K562 (cell line): ENCODE data around the gene GSDME. TPM values are rescaled to one million over a fixed set of nuclear protein-coding genes. Genes with fewer than 3 reads are reported as not detected.

ENCODE experiments used
- ATAC-seq: fragments of 200-7000 bp; cut with Tn5 transposase; 3 replicates; pipeline ENCODE4 v1.9.1; 2020; ENCODE audit warnings: moderate library complexity
- BruUV-seq: library from RNA; stranded (reverse); fragments of 400-500 nt; replicated peaks from 2 replicates; lab custom pipeline; 2021; lab: Mats Ljungman, UMichigan
- CTCF ChIA-PET: fragments of 300-600 bp; formaldehyde crosslinking; extraction: SDS; loops from one replicate; lab custom pipeline; 2021; ENCODE audit warnings: low intra/inter-chr PET ratio; lab: Yijun Ruan, JAX
- POLR2A ChIA-PET: fragments of 300-600, 350-650 bp; sonication (Branson Sonifier 250); formaldehyde crosslinking; extraction: SDS; loops from one replicate; lab custom pipeline; 2021; ENCODE audit warnings: antibody characterized with exemption, inconsistent platforms; lab: Yijun Ruan, JAX
- DNase-seq, 4 experiments: peaks; one replicate each; pipeline versions ENCODE4 v3.0.0 to v3.0.0-alpha.2; 2011 to 2018; ENCODE audit warnings: low spot score in 3 of 4, mixed read lengths in 3 of 4; ENCODE audit errors: extremely low read depth in 1 of 4
- FAIRE-seq: peaks from 2 replicates; lab custom pipeline; 2011; peaks lifted over from hg19 to GRCh38; lab: Jason Lieb, UNC
- H2AFZ ChIP-seq: 2 replicates; pipeline ENCODE4 v1.6.0; 2011; ENCODE audit warnings: low read depth, low read length, control low read depth, inconsistent platforms
- H3K27ac ChIP-seq: fragments of 200-600 bp; 3 replicates; pipeline ENCODE4 v1.8.0; 2011; ENCODE audit warnings: low read depth, mild to moderate bottlenecking, control low read depth, inconsistent platforms, low read length, moderate library complexity, mixed read lengths; ENCODE audit errors: extremely low read depth
- H3K27me3 ChIP-seq, 2 experiments: fragments of 300-600 bp in 1 of 2; 2 replicates in 1 of 2; 3 replicates in 1 of 2; pipeline versions ENCODE4 v1.6.0 to v1.8.0; 2011; ENCODE audit warnings: inconsistent platforms in 2 of 2, low read length in 2 of 2, mild to moderate bottlenecking in 1 of 2, mixed read lengths in 1 of 2, moderate library complexity in 1 of 2; ENCODE audit not compliant: control insufficient read depth in 2 of 2, insufficient read depth in 2 of 2
- H3K36me3 ChIP-seq: fragments of 300-600 bp; 3 replicates; pipeline ENCODE4 v1.8.0; 2011; ENCODE audit warnings: mild to moderate bottlenecking, low read length, inconsistent platforms; ENCODE audit not compliant: control insufficient read depth, insufficient read depth
- H3K4me1 ChIP-seq, 2 experiments: fragments of 200-600 bp in 1 of 2; replicated peaks in 1 of 2; 2 replicates in 1 of 2; 3 replicates in 1 of 2; pipeline versions ENCODE4 v1.5.1 to v1.8.0; 2011; ENCODE audit warnings: inconsistent platforms in 2 of 2, low read length in 2 of 2, mild to moderate bottlenecking in 1 of 2, mixed read lengths in 1 of 2, moderate library complexity in 1 of 2; ENCODE audit not compliant: control insufficient read depth in 2 of 2, insufficient read depth in 2 of 2
- H3K4me2 ChIP-seq: 2 replicates; pipeline ENCODE4 v1.6.1; 2011; ENCODE audit warnings: low read length, control low read depth, inconsistent platforms, mixed read lengths; ENCODE audit not compliant: insufficient read depth
- H3K4me3 ChIP-seq: fragments of 200-600 bp; sonication (generic), shearing (Covaris generic); 2 replicates; pipeline ENCODE4 v1.5.1; 2016; ENCODE audit warnings: control low read depth, inconsistent platforms
- H3K79me2 ChIP-seq: fragments of 200-600 bp; 3 replicates; pipeline ENCODE4 v1.8.0; 2011; ENCODE audit warnings: low read length, inconsistent platforms; ENCODE audit not compliant: control insufficient read depth, insufficient read depth
- H3K9ac ChIP-seq, 2 experiments: 2 replicates each; pipeline versions ENCODE4 v1.6.0 to v1.6.1; 2011; ENCODE audit warnings: low read depth in 2 of 2, low read length in 2 of 2, control low read depth in 1 of 2, inconsistent platforms in 1 of 2, mild to moderate bottlenecking in 1 of 2, mixed read lengths in 1 of 2; ENCODE audit not compliant: insufficient read depth in 1 of 2
- H3K9me1 ChIP-seq: one replicate; pipeline ENCODE4 v1.6.0; 2011; ENCODE audit warnings: inconsistent platforms, mild to moderate bottlenecking, low read length, moderate library complexity; ENCODE audit not compliant: control insufficient read depth, insufficient read depth
- H3K9me3 ChIP-seq: replicated peaks from 2 replicates; pipeline ENCODE4 v1.5.1; 2011; ENCODE audit warnings: low read depth, low read length, inconsistent platforms; ENCODE audit not compliant: control insufficient read depth, insufficient read depth
- H4K20me1 ChIP-seq: replicated peaks from 2 replicates; pipeline ENCODE4 v1.6.1; 2011; ENCODE audit warnings: low read length, inconsistent platforms, mixed read lengths; ENCODE audit not compliant: control insufficient read depth, insufficient read depth
- ARHGAP35 ChIP-seq: fragments of 450-650 bp; IDR thresholded peaks from 2 replicates; pipeline ENCODE4 v1.6.1; 2018; ENCODE audit not compliant: partially characterized antibody
- CTBP1 ChIP-seq: fragments of 450-650 bp; IDR thresholded peaks from 2 replicates; pipeline ENCODE4 v1.6.1; 2016; ENCODE audit warnings: borderline replicate concordance
- GTF2E2 ChIP-seq: fragments of 200-800 bp; sonication (Bioruptor generic); IDR thresholded peaks from 2 replicates; pipeline ENCODE4 v1.6.1; 2016; ENCODE audit warnings: missing genetic modification characterization, missing compliant biosample characterization
- MCM3 ChIP-seq: fragments of 450-650 bp; IDR thresholded peaks from 2 replicates; pipeline ENCODE4 v1.6.1; 2016
- SMAD4 ChIP-seq: fragments of 250-450 bp; sonication (Bioruptor Pico); conservative IDR thresholded peaks from 2 replicates; pipeline ENCODE4 v1.8.0; 2021; ENCODE audit warnings: inconsistent platforms, mild to moderate bottlenecking, moderate library complexity
- SMARCA5 ChIP-seq: fragments of 450-650 bp; IDR thresholded peaks from 2 replicates; pipeline ENCODE4 v1.6.1; 2016
- SNRNP70 ChIP-seq: fragments of 200-400 bp; formaldehyde crosslinking; optimal IDR thresholded peaks from 2 replicates; pipeline ENCODE3; 2017; ENCODE audit warnings: low read depth, low read length
- SUPT5H ChIP-seq: fragments of 450-650 bp; IDR thresholded peaks from 2 replicates; pipeline ENCODE4 v1.6.1; 2016
- TCF3 ChIP-seq: sonication (generic); formaldehyde crosslinking; IDR thresholded peaks from 2 replicates; pipeline ENCODE4 v1.4.0; 2020; ENCODE audit warnings: mild to moderate bottlenecking, missing genetic modification reagents
- ZNF347 ChIP-seq: fragments of 450-650 bp; formaldehyde crosslinking; IDR thresholded peaks from 2 replicates; pipeline ENCODE4 v1.4.0; 2020; ENCODE audit warnings: low read depth, mild to moderate bottlenecking, moderate library complexity
- ZNF395 ChIP-seq: fragments of 200-800 bp; sonication (Bioruptor generic); IDR thresholded peaks from 2 replicates; pipeline ENCODE4 v1.6.1; 2017; ENCODE audit warnings: missing genetic modification characterization, missing compliant biosample characterization
- ZNF589 ChIP-seq: fragments of 200-800 bp; sonication (Bioruptor generic); IDR thresholded peaks from 2 replicates; pipeline ENCODE4 v1.6.1; 2016; ENCODE audit warnings: low read depth, missing genetic modification characterization, missing compliant biosample characterization
- ZNF609 ChIP-seq: sonication (generic); formaldehyde crosslinking; IDR thresholded peaks from 2 replicates; pipeline ENCODE4 v1.8.1; 2023; ENCODE audit warnings: missing genetic modification reagents, mild to moderate bottlenecking, borderline replicate concordance
- ZNF668 ChIP-seq: fragments of 250-450 bp; sonication (Bioruptor Pico); IDR thresholded peaks from 2 replicates; pipeline ENCODE4 v1.8.0; 2022; ENCODE audit warnings: mild to moderate bottlenecking, inconsistent platforms
- WGBS: fragments of 100-300 bp; shearing (Covaris generic); methylation state at CpG from one replicate; pipeline ENCODE4 v1.1.6; 2016; ENCODE audit warnings: low coverage, mixed read lengths; ENCODE audit not compliant: insufficient coverage; ENCODE audit errors: missing lambda C conversion rate; 5-methylcytosine and 5-hydroxymethylcytosine counted together
- in situ Hi-C: fragments of 300-500 bp; cut with MboI; formaldehyde crosslinking; loops from 4 replicates; pipeline ENCODE4 v1.15.0; 2018; ENCODE audit warnings: inconsistent platforms, mixed read lengths
- intact Hi-C: fragments of 100-400 bp; cut with micrococcal nuclease; formaldehyde crosslinking; loops from 2 replicates; pipeline ENCODE4 v1.14.2; 2022
- polyA plus RNA-seq, 8 experiments: library from polyadenylated mRNA; depleted of rRNA in 4 of 8; stranded (reverse) in 5 of 8; unstranded in 3 of 8; fragments of >200 nt; fragmentation: Nextera tagmentation in 2 of 8; fragmentation: Illumina TruSeq in 1 of 8; extraction: Ambion mirVana in 2 of 8; extraction: Trizol in 1 of 8; gene quantifications; 2 replicates each; pipeline versions ENCODE4 v1.2.1 to v1.2.3, GENCODE V29; 2011 to 2014; ENCODE audit warnings: inconsistent platforms in 1 of 8, missing spikeins in 1 of 8
- total RNA-seq, 7 experiments: library from RNA; depleted of rRNA in 6 of 7; stranded (reverse); fragments of >200 nt in 6 of 7; fragmentation: Illumina TruSeq in 2 of 7; extraction: Trizol in 2 of 7; gene quantifications; 2 replicates each; pipeline versions ENCODE4 v1.2.1 to v1.2.3, GENCODE V29; 2011 to 2021; ENCODE audit warnings: low replicate concordance in 1 of 7
- TF ChIP-seq, protein P1 (sequence below): fragments of 250-450 bp; sonication (Bioruptor Pico); IDR thresholded peaks from 2 replicates; pipeline ENCODE4 v1.5.0; 2020; ENCODE audit warnings: mild to moderate bottlenecking

The GSDME gene
- total and polyA plus RNA-seq, 9 of the 15 experiments (the other 6 are each of a cell fraction or from before 2014, with no cell fraction given) = 0.37 to 1.9 (median 0.62) TPM

GRCh38 chr7:24653316-24654085, 103.8 kb downstream of the GSDME start:
- no peaks in the 10 kb centered on the region; a peak in 1 of 5 replicates for H3K4me1 ChIP-seq
- in situ Hi-C loops (no loop called here), intact Hi-C loops (no loop called here)
- H3K4me2 ChIP-seq = no peak overlapping the region
- ATAC-seq = no peak
- no TSS peak for BruUV-seq
- WGBS = 64% methylated on average over 4 of the region's 4 CpGs
- ChIA-PET CTCF (interaction anchor here (0.6 kb wide), 1 partner anchor 251 kb away, joined by 4 read pairs; no protein-coding TSS in a partner anchor), POLR2A (interaction anchor here (0.8 to 2.8 kb wide), 2 partner anchors 8 to 16 kb away, joined by 4 to 15 read pairs; no protein-coding TSS in a partner anchor)
- H3K27me3 ChIP-seq = no peaks in the 10 kb centered on the region
- H3K9ac ChIP-seq = no peak overlapping the region
- no peak overlapping the region for H2AFZ ChIP-seq
- DNase-seq = no peak
- H3K9me3 ChIP-seq = no peaks in the 10 kb centered on the region
- H3K27ac ChIP-seq = no peak overlapping the region
- H3K36me3 ChIP-seq = peaks cover 3% of the 10 kb centered on the region; the same call in 2 of the 3 replicates
- H3K9me1 ChIP-seq = no peaks in the 10 kb centered on the region
- FAIRE-seq = peak; percentile 55
- TF ChIP-seq ARHGAP35 (no peak), MCM3 (no peak), ZNF395 (CRISPR knock-in tag) (no peak), SMAD4 (CRISPR knock-in tag) (no peak), TCF3 (CRISPR knock-in tag) (no peak), GTF2E2 (no peak), SNRNP70 (no peak), CTBP1 (no peak), ZNF668 (no peak), SMARCA5 (no peak), ZNF589 (CRISPR knock-in tag) (no peak), ZNF609 (CRISPR knock-in tag) (no peak), SUPT5H (no peak), ZNF347 (no peak)
- TF ChIP-seq, protein P1, sequence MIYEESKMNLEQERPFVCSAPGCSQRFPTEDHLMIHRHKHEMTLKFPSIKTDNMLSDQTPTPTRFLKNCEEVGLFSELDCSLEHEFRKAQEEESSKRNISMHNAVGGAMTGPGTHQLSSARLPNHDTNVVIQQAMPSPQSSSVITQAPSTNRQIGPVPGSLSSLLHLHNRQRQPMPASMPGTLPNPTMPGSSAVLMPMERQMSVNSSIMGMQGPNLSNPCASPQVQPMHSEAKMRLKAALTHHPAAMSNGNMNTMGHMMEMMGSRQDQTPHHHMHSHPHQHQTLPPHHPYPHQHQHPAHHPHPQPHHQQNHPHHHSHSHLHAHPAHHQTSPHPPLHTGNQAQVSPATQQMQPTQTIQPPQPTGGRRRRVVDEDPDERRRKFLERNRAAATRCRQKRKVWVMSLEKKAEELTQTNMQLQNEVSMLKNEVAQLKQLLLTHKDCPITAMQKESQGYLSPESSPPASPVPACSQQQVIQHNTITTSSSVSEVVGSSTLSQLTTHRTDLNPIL (CRISPR knock-in tag) = no peak
- no peak overlapping the region for H3K4me3 ChIP-seq
- no peaks in the 10 kb centered on the region for H3K79me2 ChIP-seq
- no peaks in the 10 kb centered on the region for H4K20me1 ChIP-seq
